Motor neuron (in vitro differentiated cells): ENCODE data around the gene B4GALNT4. TPM values are rescaled to one million over a fixed set of nuclear protein-coding genes. Genes with fewer than 3 reads are reported as not detected.

Experiments used
- ATAC-seq, 8 experiments: fragments of 200-7000 bp; cut with Tn5 transposase; replicated peaks in 6 of 8; 2 replicates each; pipeline ENCODE4 v1.8.0; 2021; ENCODE audit warnings: mild to moderate bottlenecking in 8 of 8, moderate library complexity in 8 of 8
- H3K27ac ChIP-seq, 2 donors: fragments of 250-450 bp; sonication (Bioruptor Pico); 2 replicates each; pipeline ENCODE4 v1.9.0; 2021; ENCODE audit warnings: antibody characterized with exemption in 2 of 2, mild to moderate bottlenecking in 2 of 2, moderate library complexity in 1 of 2
- H3K4me1 ChIP-seq, 2 donors: fragments of 250-450 bp; sonication (Bioruptor Pico); replicated peaks in 1 of 2; 2 replicates each; pipeline ENCODE4 v1.6.1; 2021; ENCODE audit warnings: antibody characterized with exemption in 2 of 2, mild to moderate bottlenecking in 2 of 2, moderate library complexity in 1 of 2
- H3K4me3 ChIP-seq, 5 donors: fragments of 250-450 bp; sonication (Bioruptor Pico); 2 replicates each; pipeline ENCODE4 v1.9.0; 2021; ENCODE audit warnings: antibody characterized with exemption in 5 of 5, mild to moderate bottlenecking in 5 of 5, moderate library complexity in 4 of 5
- WGBS, 10 experiments: fragments of 450-650 bp; shearing (Covaris generic); methylation state at CpG; one replicate each; pipeline ENCODE4 v1.0.0; 2022; 5-methylcytosine and 5-hydroxymethylcytosine counted together
- in situ Hi-C, 9 experiments: fragments of 400-800 bp; cut with MboI; loops; one replicate each; pipeline ENCODE4 v1.15.0; 2021; ENCODE audit warnings: low sequenced_read_pairs in 9 of 9, low pct_unique_long_range_greater_than_20kb in 2 of 9; ENCODE audit not compliant: unreplicated experiment in 9 of 9
- total RNA-seq, 8 experiments: library from RNA; unstranded; fragments of 300-600 nt; gene quantifications; 2 replicates each; pipeline versions ENCODE4 v1.2.3 to v1.2.4, GENCODE V29; 2022

B4GALNT4 gene
- total RNA-seq, 8 experiments from 2014 or later = 9.7 to 103 (median 70.9) TPM

DNA sequence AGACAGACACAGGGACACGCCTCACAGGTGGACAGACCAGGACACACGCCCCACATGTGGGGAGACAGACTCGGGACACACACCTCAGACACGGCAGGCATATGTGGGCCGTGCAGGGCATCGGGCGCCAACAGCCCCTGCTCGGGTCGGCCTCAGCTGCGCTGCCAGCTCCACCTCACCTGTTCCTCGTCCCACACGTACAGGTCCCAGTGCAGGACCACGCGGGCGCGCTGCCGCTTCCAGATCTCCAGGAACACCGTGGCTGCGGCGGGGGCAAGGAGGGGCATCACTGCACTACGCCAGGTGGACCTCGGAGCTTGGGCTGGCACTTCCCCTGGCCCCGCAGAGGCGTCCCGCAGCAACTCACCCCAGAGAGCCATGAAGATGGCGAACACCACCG, 60.1 kb downstream of the B4GALNT4 start:
- Histone ChIP-seq H3K27ac (no peak overlapping the region), H3K4me3 (no peak overlapping the region), H3K4me1 (no peaks in the 10 kb centered on the region)
- 76 to 81% (median 77%) methylated on average over 4 to 8 of the region's 27 CpGs; no CpG with 5 or more reads in 7 of the 10 experiments for WGBS, 10 experiments
- no peak for ATAC-seq
- in situ Hi-C loops = no loop called here

DNA sequence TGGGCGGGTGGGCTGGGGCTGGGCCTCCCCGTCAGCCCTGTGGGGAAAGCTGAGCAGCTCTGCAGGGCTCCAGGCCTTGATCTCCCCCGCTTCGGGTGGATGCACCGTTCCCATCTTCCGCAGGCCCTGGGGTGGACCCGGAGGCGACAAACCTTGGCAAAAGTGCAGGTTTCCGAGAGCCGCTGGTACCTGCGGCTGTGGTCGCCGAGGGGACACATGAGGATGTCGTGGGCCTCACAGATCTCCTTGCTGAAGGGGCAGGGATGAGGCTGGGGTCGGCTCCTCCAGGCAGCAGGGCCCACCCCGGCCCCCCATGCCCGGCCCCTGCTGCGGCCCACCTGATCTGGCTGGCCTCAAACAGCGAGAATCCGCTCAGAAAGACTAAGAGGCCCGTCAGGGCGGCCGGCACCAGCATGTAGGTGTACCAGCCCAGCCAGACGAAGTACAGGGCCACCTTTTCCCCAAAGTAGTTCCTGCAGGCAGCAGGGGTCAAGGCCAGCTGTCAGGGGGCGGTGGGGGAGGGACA, 60.7 kb downstream of the B4GALNT4 start:
- H3K4me3 ChIP-seq = no peak overlapping the region
- H3K27ac ChIP-seq = no peak overlapping the region
- H3K4me1 ChIP-seq = no peaks in the 10 kb centered on the region
- in situ Hi-C loops = no loop called here
- 40% methylated on average over 1 of the region's 25 CpGs; no CpG with 5 or more reads in 9 of the 10 experiments for WGBS, 10 experiments
- no peak for ATAC-seq

Other genes starting within 250 kb of the B4GALNT4 start
- not detected for gene SCGB1C1, start 176.4 kb upstream of the B4GALNT4 start, total RNA-seq
- 10 to 100 TPM; 17.7 to 35.6 (median 31.3) TPM for gene BET1L, start 162.1 kb upstream of the B4GALNT4 start, total RNA-seq
- gene RIC8A, start 161.8 kb upstream of the B4GALNT4 start, total RNA-seq = 10 to 100 TPM; 39.0 to 94.0 (median 64.1) TPM
- 10 to 100 TPM; 15.1 to 35.0 (median 16.6) TPM for gene SIRT3, start 133.2 kb upstream of the B4GALNT4 start, total RNA-seq
- 100 to 1,000 TPM; 106 to 155 (median 141) TPM for gene PSMD13, start 132.5 kb upstream of the B4GALNT4 start, total RNA-seq
- under 1 TPM in 4 of 8 experiments, not detected in 4; 0.14 to 0.33 (median 0.16) TPM for gene NLRP6, start 91.1 kb upstream of the B4GALNT4 start, total RNA-seq
- 10 to 100 TPM in 2 of 8 experiments, 1 to 10 TPM in 3, under 1 TPM in 3; 0.60 to 40.6 (median 3.3) TPM for gene PGGHG, start 80.4 kb upstream of the B4GALNT4 start, total RNA-seq
- gene IFITM5, start 70.0 kb upstream of the B4GALNT4 start, total RNA-seq = 1 to 10 TPM in 2 of 8 experiments, under 1 TPM in 1, not detected in 5; 0.51 to 1.5 (median 1.1) TPM
- 100 to 1,000 TPM in 4 of 8 experiments, 10 to 100 TPM in 1, 1 to 10 TPM in 2, under 1 TPM in 1; 0.38 to 809 (median 64.6) TPM for gene IFITM2, start 61.7 kb upstream of the B4GALNT4 start, total RNA-seq
- 1,000 to 10,000 TPM in 2 of 8 experiments, 100 to 1,000 TPM in 2, under 1 TPM in 1, not detected in 3; 0.16 to 1,915 (median 317) TPM for gene IFITM1, start 55.5 kb upstream of the B4GALNT4 start, total RNA-seq
- 1,000 to 10,000 TPM in 1 of 8 experiments, 100 to 1,000 TPM in 3, 10 to 100 TPM in 1, 1 to 10 TPM in 3; 1.1 to 1,534 (median 213) TPM for gene IFITM3, start 48.6 kb upstream of the B4GALNT4 start, total RNA-seq
- 10 to 100 TPM in 1 of 8 experiments, 1 to 10 TPM in 3, under 1 TPM in 3, not detected in 1; 0.21 to 24.4 (median 3.2) TPM for gene PKP3, start 24.7 kb downstream of the B4GALNT4 start, total RNA-seq
- 100 to 1,000 TPM in 1 of 8 experiments, 10 to 100 TPM in 7; 19.5 to 131 (median 28.5) TPM for gene SIGIRR, start 45.5 kb downstream of the B4GALNT4 start, total RNA-seq
- 1 to 10 TPM in 3 of 8 experiments, under 1 TPM in 4, not detected in 1; 0.11 to 4.3 (median 0.60) TPM for gene ANO9, start 72.5 kb downstream of the B4GALNT4 start, total RNA-seq
- gene PTDSS2, start 80.8 kb downstream of the B4GALNT4 start, total RNA-seq = 10 to 100 TPM; 11.4 to 37.9 (median 21.2) TPM
- 100 to 1,000 TPM in 4 of 8 experiments, 10 to 100 TPM in 4; 55.8 to 181 (median 94.8) TPM for gene RNH1, start 137.7 kb downstream of the B4GALNT4 start, total RNA-seq
- gene HRAS, start 166.1 kb downstream of the B4GALNT4 start, total RNA-seq = 10 to 100 TPM; 38.5 to 96.1 (median 57.2) TPM
- gene LRRC56, start 168.0 kb downstream of the B4GALNT4 start, total RNA-seq = 1 to 10 TPM in 6 of 8 experiments, under 1 TPM in 2; 0.75 to 7.6 (median 1.8) TPM
- gene LMNTD2, start 191.2 kb downstream of the B4GALNT4 start, total RNA-seq = 1 to 10 TPM in 4 of 8 experiments, under 1 TPM in 4; 0.29 to 5.4 (median 0.88) TPM
- 10 to 100 TPM in 1 of 8 experiments, 1 to 10 TPM in 7; 4.6 to 10.4 (median 7.0) TPM for gene RASSF7, start 191.5 kb downstream of the B4GALNT4 start, total RNA-seq
- 10 to 100 TPM; 11.9 to 32.0 (median 16.0) TPM for gene PHRF1, start 207.0 kb downstream of the B4GALNT4 start, total RNA-seq
- 10 to 100 TPM; 10.2 to 27.9 (median 17.0) TPM for gene IRF7, start 246.5 kb downstream of the B4GALNT4 start, total RNA-seq